OCI-LY7 (cell line): ENCODE measurements around the gene ADAMTS2. TPM values are rescaled to one million over a fixed set of nuclear protein-coding genes. Genes with fewer than 3 reads are reported as not detected.

Source experiments
- BruUV-seq: library from RNA; stranded (reverse); fragments of 400-500 nt; replicated peaks from 2 replicates; lab custom pipeline; 2021; lab: Mats Ljungman, UMichigan
- CTCF ChIA-PET: fragments of 300-600 bp; sonication (Branson Sonifier 250); formaldehyde crosslinking; loops from one replicate; lab custom pipeline; 2022; ENCODE audit warnings: antibody characterized with exemption; ENCODE audit not compliant: unreplicated experiment; lab: Charles Lee
- POLR2A ChIA-PET: fragments of 300-600 bp; sonication (Branson Sonifier 250); formaldehyde crosslinking; loops from one replicate; lab custom pipeline; 2022; ENCODE audit warnings: antibody characterized with exemption; lab: Charles Lee
- DNase-seq: peaks from one replicate; pipeline ENCODE4 v3.0.0-alpha.2; 2015; ENCODE audit warnings: low spot score
- H2AFZ ChIP-seq: fragments of 200-600 bp; sonication (generic), shearing (Covaris generic); 2 replicates; pipeline ENCODE4 v1.6.1; 2014; ENCODE audit warnings: mild to moderate bottlenecking, antibody characterized with exemption, low read length, moderate library complexity
- H3K27ac ChIP-seq: fragments of 200-600 bp; sonication (generic); 2 replicates; pipeline ENCODE4 v1.5.1; 2014; ENCODE audit warnings: mixed run types, low read depth, mild to moderate bottlenecking, moderate library complexity, low read length, inconsistent platforms; ENCODE audit not compliant: poor library complexity, severe bottlenecking
- H3K36me3 ChIP-seq: fragments of 200-600 bp; sonication (generic); 2 replicates; pipeline ENCODE4 v1.6.1; 2014; ENCODE audit warnings: mild to moderate bottlenecking, antibody characterized with exemption, low read length, moderate library complexity, mixed read lengths; ENCODE audit not compliant: insufficient read depth
- H3K4me1 ChIP-seq: fragments of 200-600 bp; sonication (generic); 2 replicates; pipeline ENCODE4 v1.5.1; 2014; ENCODE audit warnings: mild to moderate bottlenecking, low read length; ENCODE audit not compliant: insufficient read depth, poor library complexity, severe bottlenecking
- H3K4me2 ChIP-seq: fragments of 200-600 bp; sonication (generic); 2 replicates; pipeline ENCODE4 v1.6.1; 2014; ENCODE audit warnings: mild to moderate bottlenecking, low read length
- H3K4me3 ChIP-seq: fragments of 200-600 bp; sonication (generic); 2 replicates; pipeline ENCODE4 v1.5.1; 2014; ENCODE audit warnings: mild to moderate bottlenecking, low read depth, low read length; ENCODE audit not compliant: poor library complexity, severe bottlenecking
- H3K79me2 ChIP-seq: fragments of 200-600 bp; sonication (generic); 2 replicates; pipeline ENCODE4 v1.6.1; 2016; ENCODE audit warnings: low read depth, mild to moderate bottlenecking, low read length, moderate library complexity, mixed read lengths; ENCODE audit not compliant: insufficient read depth
- H3K9me2 ChIP-seq: fragments of 200-600 bp; sonication (generic); 2 replicates; pipeline ENCODE4 v1.6.1; 2016; ENCODE audit warnings: mild to moderate bottlenecking, low read length, mixed read lengths; ENCODE audit not compliant: insufficient read depth
- H3K9me3 ChIP-seq: fragments of 200-600 bp; sonication (generic); 2 replicates; pipeline ENCODE4 v1.6.1; 2014; ENCODE audit warnings: mild to moderate bottlenecking, mixed run types, low read length, mixed read lengths
- H4K20me1 ChIP-seq: fragments of 200-600 bp; sonication (generic); 2 replicates; pipeline ENCODE4 v1.6.1; 2014; ENCODE audit warnings: mild to moderate bottlenecking, antibody characterized with exemption, low read length, moderate library complexity, mixed read lengths; ENCODE audit not compliant: insufficient read depth
- CTCF ChIP-seq: fragments of 200-600 bp; sonication (generic); conservative IDR thresholded peaks from 2 replicates; pipeline ENCODE4 v1.5.1; 2014; ENCODE audit warnings: mild to moderate bottlenecking, antibody characterized with exemption, low read length, moderate library complexity, mixed read lengths
- EZH2phosphoT487 ChIP-seq: fragments of 200-600 bp; sonication (generic); IDR thresholded peaks from 2 replicates; pipeline ENCODE4 v1.6.1; 2018; ENCODE audit warnings: low read depth, borderline replicate concordance, mild to moderate bottlenecking, mixed run types, antibody characterized with exemption, low read length, moderate library complexity, mixed read lengths
- intact Hi-C: fragments of 100-400 bp; cut with micrococcal nuclease; formaldehyde crosslinking; loops from one replicate; pipeline ENCODE4 v1.10.0; 2022; ENCODE audit not compliant: unreplicated experiment
- total RNA-seq, 2 experiments: library from RNA; depleted of rRNA in 1 of 2; stranded (reverse); fragments of >200 nt in 1 of 2; shearing (Covaris generic) in 1 of 2; gene quantifications; 2 replicates each; pipeline ENCODE4 v1.2.3, GENCODE V29; 2014 to 2022

Gene ADAMTS2
- total RNA-seq, 2 experiments from 2014 or later = not detected

DNA sequence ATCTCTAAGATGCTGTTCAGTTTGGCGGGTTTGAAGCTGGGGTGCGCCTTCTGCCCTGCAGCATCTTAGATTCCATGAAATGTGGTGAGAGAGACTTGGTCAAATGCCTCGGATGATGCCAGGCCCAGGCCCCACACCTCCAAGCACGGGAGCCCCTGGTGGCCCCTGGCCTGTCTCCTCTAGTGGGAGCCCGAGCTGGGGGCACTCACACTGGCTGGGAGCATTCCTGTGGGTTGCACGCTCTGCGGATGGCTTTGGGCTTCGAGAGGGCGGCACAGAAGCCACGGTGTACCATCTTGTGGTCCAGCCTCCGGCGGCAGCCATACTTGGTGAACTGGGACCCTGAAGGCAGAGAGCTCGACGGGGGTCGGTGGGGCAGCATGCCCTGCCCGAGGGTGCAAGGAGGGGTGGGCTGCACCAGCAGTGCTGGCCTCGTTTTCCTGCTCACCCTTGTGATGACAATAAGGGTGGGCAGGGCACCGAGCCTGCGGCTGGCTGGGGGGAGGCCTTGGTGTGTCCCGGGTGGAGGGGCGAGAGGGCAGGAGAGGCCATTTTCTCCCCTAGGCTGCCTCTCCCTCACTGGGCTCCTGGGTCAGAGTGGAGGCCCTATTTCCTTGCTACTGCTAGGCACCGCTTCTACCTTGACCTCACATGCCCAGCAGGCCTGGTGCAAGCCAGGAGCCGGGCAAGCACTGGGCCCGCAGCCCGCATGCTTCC, 219.3 kb downstream of the ADAMTS2 start:
- H3K9me2 ChIP-seq = no peaks in the 10 kb centered on the region
- no peak for DNase-seq

GRCh38 chr5:179124853-179125788, 220.1 kb downstream of the ADAMTS2 start:
- TF ChIP-seq CTCF (no peak), EZH2phosphoT487 (no peak)
- DNase-seq = no peak
- POLR2A ChIA-PET = no interaction called here
- no peaks in the 10 kb centered on the region for H4K20me1 ChIP-seq
- H3K79me2 ChIP-seq = no peaks in the 10 kb centered on the region
- intact Hi-C loops = no loop called here
- no peak overlapping the region for H3K27ac ChIP-seq
- no peaks in the 10 kb centered on the region for H3K9me3 ChIP-seq
- BruUV-seq = no TSS peak
- no peaks in the 10 kb centered on the region for H3K9me2 ChIP-seq
- CTCF ChIA-PET = no interaction called here
- no peaks in the 10 kb centered on the region for H3K36me3 ChIP-seq
- H3K4me2 ChIP-seq = no peak overlapping the region
- H2AFZ ChIP-seq = no peak overlapping the region
- H3K4me3 ChIP-seq = no peak overlapping the region
- no peaks in the 10 kb centered on the region for H3K4me1 ChIP-seq

More for the DNA sequence above, 219.3 kb downstream of the ADAMTS2 start:
- Histone ChIP-seq H2AFZ (no peak overlapping the region), H3K79me2 (no peaks in the 10 kb centered on the region), H3K4me1 (no peaks in the 10 kb centered on the region), H3K4me2 (no peak overlapping the region), H3K4me3 (no peak overlapping the region), H3K27ac (no peak overlapping the region), H3K9me3 (no peaks in the 10 kb centered on the region), H3K36me3 (no peaks in the 10 kb centered on the region), H4K20me1 (no peaks in the 10 kb centered on the region)
- no TSS peak for BruUV-seq
- intact Hi-C loops = no loop called here
- TF ChIP-seq CTCF (no peak), EZH2phosphoT487 (no peak)
- ChIA-PET POLR2A (no interaction called here), CTCF (no interaction called here)
